ENCODE measurements around the gene SLC39A11.

- no peak for TF ChIP-seq POLR2A (IDR thresholded peaks at IDR 0.05; ENCODE audit: low read depth, low read length)
- TF ChIP-seq POLR2AphosphoS5 (IDR thresholded peaks at IDR 0.05; ENCODE audit: low read depth, low read length) = no peak
- no peak for TF ChIP-seq SPI1 (IDR thresholded peaks at IDR 0.05; ENCODE audit: low read depth, low read length)
- no peak for TF ChIP-seq TAF1 (IDR thresholded peaks at IDR 0.05; ENCODE audit: low read depth, low read length)
- no peak for TF ChIP-seq POU2F2 (IDR thresholded peaks at IDR 0.05; ENCODE audit: low read depth, low read length)
- no peak for TF ChIP-seq PAX5 (IDR thresholded peaks at IDR 0.05; ENCODE audit: insufficient read depth, low read length, severe bottlenecking)
These were observed 29.0 kb upstream of the SLC39A11 start for GRCh38 chr17:73121506-73121905.

All from GM12891 (cell line).